ENCODE results near the gene ST7L. TPM values are rescaled to one million over a fixed set of nuclear protein-coding genes. Genes with fewer than 3 reads are reported as not detected.

The ST7L gene
- total and polyA plus RNA-seq, 2 donors from 2014 or later = 12.9 to 20.6 TPM

DNA sequence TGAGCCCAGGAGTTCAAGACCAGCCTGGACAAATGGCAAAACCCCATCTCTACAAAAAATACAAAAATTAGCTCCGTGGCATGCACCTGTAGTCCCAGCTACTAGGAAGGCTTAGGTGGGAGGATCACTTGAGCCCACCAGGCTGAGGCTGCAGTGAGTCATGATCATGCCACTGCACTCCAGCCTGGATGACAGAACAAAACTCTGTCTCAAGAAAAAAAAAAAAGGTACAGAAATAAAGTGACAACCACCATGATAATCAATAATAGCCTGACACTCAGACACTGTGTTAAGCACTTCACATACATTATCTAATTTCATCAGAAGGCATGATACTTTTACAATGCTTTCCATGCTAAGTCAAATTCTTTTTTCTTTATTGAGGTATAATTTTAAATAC, 53.1 kb downstream of the ST7L start:
- Histone ChIP-seq H3K4me3 (ENCODE audit: low read length in 3 of 3) (no peak overlapping the region), H3K27ac (ENCODE audit: low read depth in 2 of 2, low read length in 2 of 2) (no peak overlapping the region), H3K36me3 (ENCODE audit: control insufficient read depth in 2 of 3, insufficient read depth in 3 of 3, low read length in 3 of 3) (peaks cover 0 to 3% (median 0%) of the 10 kb centered on the region in 3 donors), H3K27me3 (ENCODE audit: control insufficient read depth, insufficient read depth, low read length) (no peaks in the 10 kb centered on the region), H3K9ac (ENCODE audit: low read length in 3 of 3) (no peak overlapping the region), H3K9me3 (ENCODE audit: control insufficient read depth in 2 of 3, insufficient read depth in 1 of 3, low read length in 3 of 3) (no peaks in the 10 kb centered on the region), H3K4me1 (ENCODE audit: control insufficient read depth in 2 of 3, insufficient read depth in 2 of 3, low read depth in 1 of 3, low read length in 3 of 3) (peaks cover 0 to 2% (median 0%) of the 10 kb centered on the region in 3 donors)
- intact Hi-C loops (cut with DNase I) = no loop called here
- no peak for TF ChIP-seq CTCF (IDR thresholded peaks at IDR 0.05; ENCODE audit: borderline replicate concordance, extremely low read depth, insufficient read depth)
- FAIRE-seq = no peak
- DNase-seq = no peak

DNA sequence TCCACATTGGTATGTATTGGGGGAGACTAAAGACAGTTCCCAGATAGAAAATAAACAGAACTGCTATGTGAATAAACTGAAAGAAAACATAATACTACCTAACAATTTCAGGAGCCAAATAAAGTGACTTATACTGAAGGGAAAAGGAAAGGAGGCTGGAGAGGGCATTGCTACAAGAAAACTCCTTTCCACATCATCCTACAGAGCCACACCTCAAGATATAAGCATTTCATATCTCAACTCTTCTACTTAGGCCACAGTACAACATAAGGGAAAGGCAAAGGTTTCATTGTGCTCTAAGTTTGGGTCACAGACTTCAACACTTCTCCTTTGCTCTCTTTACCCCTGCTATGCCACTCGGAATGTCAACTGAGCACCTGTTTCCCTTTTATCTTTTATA, 54.9 kb downstream of the ST7L start:
- Histone ChIP-seq H3K27ac (ENCODE audit: low read depth in 2 of 2, low read length in 2 of 2) (no peak overlapping the region), H3K9ac (ENCODE audit: low read length in 3 of 3) (no peak overlapping the region), H3K27me3 (ENCODE audit: control insufficient read depth, insufficient read depth, low read length) (no peaks in the 10 kb centered on the region), H3K36me3 (ENCODE audit: control insufficient read depth in 2 of 3, insufficient read depth in 3 of 3, low read length in 3 of 3) (peaks cover 0 to under 1% (median 0%) of the 10 kb centered on the region in 3 donors), H3K9me3 (ENCODE audit: control insufficient read depth in 2 of 3, insufficient read depth in 1 of 3, low read length in 3 of 3) (no peaks in the 10 kb centered on the region), H3K4me1 (ENCODE audit: control insufficient read depth in 2 of 3, insufficient read depth in 2 of 3, low read depth in 1 of 3, low read length in 3 of 3) (peaks cover 0 to 2% (median 0%) of the 10 kb centered on the region in 3 donors), H3K4me3 (ENCODE audit: low read length in 3 of 3) (no peak overlapping the region)
- DNase-seq (no peak), FAIRE-seq (no peak)
- intact Hi-C loops (cut with DNase I) = no loop called here
- TF ChIP-seq CTCF (IDR thresholded peaks at IDR 0.05; ENCODE audit: borderline replicate concordance, extremely low read depth, insufficient read depth) = no peak

- peaks cover 0 to 2% (median 0%) of the 10 kb centered on the region in 3 donors for H3K4me1 ChIP-seq (ENCODE audit: control insufficient read depth in 2 of 3, insufficient read depth in 2 of 3, low read depth in 1 of 3, low read length in 3 of 3)
- H3K9me3 ChIP-seq (ENCODE audit: control insufficient read depth in 2 of 3, insufficient read depth in 1 of 3, low read length in 3 of 3) = no peaks in the 10 kb centered on the region
- no peak overlapping the region for H3K4me3 ChIP-seq (ENCODE audit: low read length in 3 of 3)
- DNase-seq (no peak), FAIRE-seq (no peak)
- H3K27me3 ChIP-seq (ENCODE audit: control insufficient read depth, insufficient read depth, low read length) = no peaks in the 10 kb centered on the region
- H3K36me3 ChIP-seq (ENCODE audit: control insufficient read depth in 2 of 3, insufficient read depth in 3 of 3, low read length in 3 of 3) = no peaks in the 10 kb centered on the region
- H3K9ac ChIP-seq (ENCODE audit: low read length in 3 of 3) = no peak overlapping the region
- no peak overlapping the region for H3K27ac ChIP-seq (ENCODE audit: low read depth in 2 of 2, low read length in 2 of 2)
- TF ChIP-seq CTCF (IDR thresholded peaks at IDR 0.05; ENCODE audit: borderline replicate concordance, extremely low read depth, insufficient read depth) = no peak
- intact Hi-C loops (cut with DNase I) = no loop called here
Measured at GRCh38 chr1:112563341-112563740, 55.6 kb downstream of the ST7L start.

GRCh38 chr1:112558634-112559033, 60.3 kb downstream of the ST7L start:
- DNase-seq (no peak), FAIRE-seq (no peak)
- Histone ChIP-seq H3K36me3 (ENCODE audit: control insufficient read depth in 2 of 3, insufficient read depth in 3 of 3, low read length in 3 of 3) (no peaks in the 10 kb centered on the region), H3K9ac (ENCODE audit: low read length in 3 of 3) (no peak overlapping the region), H3K9me3 (ENCODE audit: control insufficient read depth in 2 of 3, insufficient read depth in 1 of 3, low read length in 3 of 3) (no peaks in the 10 kb centered on the region), H3K27me3 (ENCODE audit: control insufficient read depth, insufficient read depth, low read length) (no peaks in the 10 kb centered on the region), H3K4me1 (ENCODE audit: control insufficient read depth in 2 of 3, insufficient read depth in 2 of 3, low read depth in 1 of 3, low read length in 3 of 3) (no peaks in the 10 kb centered on the region), H3K27ac (ENCODE audit: low read depth in 2 of 2, low read length in 2 of 2) (no peak overlapping the region), H3K4me3 (ENCODE audit: low read length in 3 of 3) (no peak overlapping the region)
- TF ChIP-seq CTCF (IDR thresholded peaks at IDR 0.05; ENCODE audit: borderline replicate concordance, extremely low read depth, insufficient read depth) = no peak
- intact Hi-C loops (cut with DNase I) = no loop called here

Data from kidney (tissue), 14 donors.